ENCODE results near the gene TGFBR3. TPM values are rescaled to one million over a fixed set of nuclear protein-coding genes. Genes with fewer than 3 reads are reported as not detected.

TGFBR3 gene
- total and polyA plus RNA-seq, 2 experiments from 2014 or later: 16.2 to 26.5 TPM

GRCh38 chr1:91754348-91754747, 131.6 kb downstream of the TGFBR3 start:
- Histone ChIP-seq H3K9me2 (ENCODE audit: insufficient read depth) (no peaks in the 10 kb centered on the region), H3K4me2 (ENCODE audit: unreplicated experiment) (peak overlapping the region; percentile 2), H3K27ac (peak overlapping the region; percentile 41), H3K27me3 (replicated peaks; ENCODE audit: insufficient read depth) (no peaks in the 10 kb centered on the region), H3K79me2 (ENCODE audit: insufficient read depth) (0 out of 2 replicates have a peak, but pooled peaks cover 19% of the 10 kb centered on the region), H3K36me3 (ENCODE audit: low read depth) (0 out of 2 replicates have a peak, but pooled peaks cover 8% of the 10 kb centered on the region), H2AFZ (no peak overlapping the region), H3F3A (ENCODE audit: insufficient read depth) (peaks cover 54% of the 10 kb centered on the region), H3K4me1 (ENCODE audit: insufficient read depth) (peaks cover 69% of the 10 kb centered on the region), H4K20me1 (ENCODE audit: insufficient read depth) (no peaks in the 10 kb centered on the region), H3K9me3 (ENCODE audit: low read depth) (no peaks in the 10 kb centered on the region), H3K4me3 (no peak overlapping the region), H3K9ac (peak overlapping the region; percentile 28; the same call in 1 of the 2 replicates)
- TF ChIP-seq EZH2 (IDR thresholded peaks at IDR 0.05; ENCODE audit: insufficient read depth, poor library complexity, severe bottlenecking): no peak
- TF ChIP-seq EZH2phosphoT487 (IDR thresholded peaks at IDR 0.05; ENCODE audit: insufficient read depth, low read depth): no peak
- WGBS, 2 experiments (ENCODE audit: low coverage in 1 of 2, low lambda C conversion rate in 2 of 2, missing lambda C conversion rate in 2 of 2): 44 to 49% methylated on average over 3 of the region's 3 CpGs
- DNase-seq: peak; percentile 79
- in situ Hi-C loops (cut with MboI): no loop called here

DNA sequence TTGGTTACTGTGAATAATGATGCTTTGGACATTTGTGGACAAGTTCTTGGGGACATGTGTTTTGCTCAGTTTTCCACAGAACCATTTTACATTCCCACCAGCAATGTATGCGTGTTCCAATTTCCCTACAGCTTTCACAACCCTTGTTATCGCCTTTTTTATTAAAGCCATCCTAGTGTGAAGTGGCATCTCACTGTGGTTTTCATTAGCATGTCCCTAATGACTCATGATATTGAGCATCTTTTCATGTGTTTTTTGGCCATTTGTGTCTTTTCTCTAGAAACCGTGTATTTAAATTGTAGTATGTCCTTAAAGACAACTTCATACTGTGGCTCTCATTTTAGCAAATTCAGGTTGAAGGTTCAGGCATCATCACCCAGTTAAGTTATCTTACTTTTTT, 132.1 kb downstream of the TGFBR3 start:
- Histone ChIP-seq H3K27ac (peak overlapping the region; percentile 41), H3K9ac (no peak overlapping the region), H3K4me1 (ENCODE audit: insufficient read depth) (peaks cover 68% of the 10 kb centered on the region), H4K20me1 (ENCODE audit: insufficient read depth) (no peaks in the 10 kb centered on the region), H3K79me2 (ENCODE audit: insufficient read depth) (0 out of 2 replicates have a peak, but pooled peaks cover 14% of the 10 kb centered on the region), H3K27me3 (replicated peaks; ENCODE audit: insufficient read depth) (no peaks in the 10 kb centered on the region), H3K9me3 (ENCODE audit: low read depth) (no peaks in the 10 kb centered on the region), H3K4me2 (ENCODE audit: unreplicated experiment) (peak overlapping the region; percentile 2), H3K9me2 (ENCODE audit: insufficient read depth) (no peaks in the 10 kb centered on the region), H3K4me3 (no peak overlapping the region), H3K36me3 (ENCODE audit: low read depth) (0 out of 2 replicates have a peak, but pooled peaks cover 8% of the 10 kb centered on the region), H3F3A (ENCODE audit: insufficient read depth) (peaks cover 54% of the 10 kb centered on the region), H2AFZ (no peak overlapping the region)
- no peak for TF ChIP-seq EZH2phosphoT487 (IDR thresholded peaks at IDR 0.05; ENCODE audit: insufficient read depth, low read depth)
- TF ChIP-seq EZH2 (IDR thresholded peaks at IDR 0.05; ENCODE audit: insufficient read depth, poor library complexity, severe bottlenecking): no peak
- peak; percentile 46 for DNase-seq
- WGBS, 2 experiments (ENCODE audit: low coverage in 1 of 2, low lambda C conversion rate in 2 of 2, missing lambda C conversion rate in 2 of 2): 9 to 23% methylated on average over 3 of the region's 3 CpGs
- in situ Hi-C loops (cut with MboI): no loop called here

DNA sequence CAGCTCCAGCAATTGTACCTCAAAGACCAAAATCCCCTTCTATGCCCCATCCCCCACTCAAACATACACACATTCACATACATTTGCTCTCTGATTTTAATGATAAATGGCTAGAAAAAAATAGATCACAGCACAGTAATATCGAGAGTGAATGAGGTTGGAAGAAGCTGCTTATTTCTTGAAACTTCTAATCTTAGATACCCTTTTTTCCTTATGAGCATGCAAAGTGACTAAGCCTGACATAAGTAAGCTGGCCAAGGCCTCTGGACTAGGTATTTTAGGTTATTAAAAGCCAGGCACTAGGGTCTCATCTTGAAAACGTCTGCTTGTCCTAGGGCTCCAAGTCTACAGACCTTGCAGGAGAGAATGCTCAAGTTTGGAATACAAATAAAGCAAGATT, 133.6 kb downstream of the TGFBR3 start:
- Histone ChIP-seq H3K9me2 (ENCODE audit: insufficient read depth) (no peaks in the 10 kb centered on the region), H4K20me1 (ENCODE audit: insufficient read depth) (no peaks in the 10 kb centered on the region), H3K4me1 (ENCODE audit: insufficient read depth) (peaks cover 53% of the 10 kb centered on the region), H3K4me2 (ENCODE audit: unreplicated experiment) (no peak overlapping the region), H3K9me3 (ENCODE audit: low read depth) (no peaks in the 10 kb centered on the region), H3K4me3 (no peak overlapping the region), H3K79me2 (ENCODE audit: insufficient read depth) (0 out of 2 replicates have a peak, but pooled peaks cover 9% of the 10 kb centered on the region), H3K9ac (no peak overlapping the region), H3K36me3 (ENCODE audit: low read depth) (peaks cover 8% of the 10 kb centered on the region; the same call in 1 of the 2 replicates), H3F3A (ENCODE audit: insufficient read depth) (peaks cover 42% of the 10 kb centered on the region), H3K27ac (no peak overlapping the region), H2AFZ (no peak overlapping the region), H3K27me3 (replicated peaks; ENCODE audit: insufficient read depth) (no peaks in the 10 kb centered on the region)
- WGBS, 2 experiments (ENCODE audit: low coverage in 1 of 2, low lambda C conversion rate in 2 of 2, missing lambda C conversion rate in 2 of 2): 51 to 62% methylated on average over 2 of the region's 2 CpGs
- in situ Hi-C loops (cut with MboI): no loop called here
- no peak for DNase-seq
- TF ChIP-seq EZH2 (IDR thresholded peaks at IDR 0.05; ENCODE audit: insufficient read depth, poor library complexity, severe bottlenecking): no peak
- TF ChIP-seq EZH2phosphoT487 (IDR thresholded peaks at IDR 0.05; ENCODE audit: insufficient read depth, low read depth): no peak

DNA sequence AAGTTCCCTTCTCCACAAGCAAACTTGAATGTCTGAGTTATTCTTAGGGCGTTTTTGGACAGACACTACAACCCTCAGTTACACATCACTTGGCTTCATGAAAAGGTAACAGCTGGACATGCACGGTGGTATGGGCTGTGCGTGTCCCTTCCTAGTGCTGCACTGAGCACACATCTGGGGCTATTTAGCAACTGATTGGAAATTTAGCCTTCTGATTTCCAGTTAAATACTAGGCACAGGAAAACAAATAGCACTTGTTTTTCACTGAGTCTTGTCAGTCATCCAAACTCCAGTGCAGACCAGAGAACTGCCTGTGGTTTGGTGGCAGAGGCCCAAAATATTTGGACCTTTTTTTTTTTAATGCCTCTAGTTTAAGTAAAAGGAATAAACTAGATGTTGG, 134.7 kb downstream of the TGFBR3 start:
- peaks cover 48% of the 10 kb centered on the region for H3K4me1 ChIP-seq (ENCODE audit: insufficient read depth)

More for the DNA sequence above, 134.7 kb downstream of the TGFBR3 start:
- Histone ChIP-seq H3K9me2 (ENCODE audit: insufficient read depth) (no peaks in the 10 kb centered on the region), H3K9me3 (ENCODE audit: low read depth) (no peaks in the 10 kb centered on the region), H3K36me3 (ENCODE audit: low read depth) (peaks cover 18% of the 10 kb centered on the region; the same call in 1 of the 2 replicates), H3K27ac (peak overlapping the region; percentile 35), H3K4me2 (ENCODE audit: unreplicated experiment) (peak overlapping the region; percentile 63), H3K9ac (peak overlapping the region; percentile 28; the same call in 1 of the 2 replicates), H3K27me3 (replicated peaks; ENCODE audit: insufficient read depth) (no peaks in the 10 kb centered on the region), H3K4me3 (peak overlapping the region; percentile 11; the same call in 1 of the 2 replicates), H3F3A (ENCODE audit: insufficient read depth) (peaks cover 41% of the 10 kb centered on the region), H4K20me1 (ENCODE audit: insufficient read depth) (no peaks in the 10 kb centered on the region), H2AFZ (no peak overlapping the region), H3K79me2 (ENCODE audit: insufficient read depth) (peaks cover 16% of the 10 kb centered on the region; the same call in 1 of the 2 replicates)
- DNase-seq: peak; percentile 73
- TF ChIP-seq EZH2phosphoT487 (IDR thresholded peaks at IDR 0.05; ENCODE audit: insufficient read depth, low read depth) (no peak), EZH2 (IDR thresholded peaks at IDR 0.05; ENCODE audit: insufficient read depth, poor library complexity, severe bottlenecking) (no peak)
- in situ Hi-C loops (cut with MboI): no loop called here
- WGBS, 2 experiments (ENCODE audit: low coverage in 1 of 2, low lambda C conversion rate in 2 of 2, missing lambda C conversion rate in 2 of 2): 12 to 13% methylated on average over 3 of the region's 3 CpGs

All from GM23248 (cell line).